ES-I3 (cell line): Measurements from ENCODE around the gene POLR2J3.
"Not testable (repeated sequence)": the region's sequence is repeated elsewhere in the genome, so short reads cannot be mapped to it uniquely, and the experiment has no call there.

Experiments used
- H3K36me3 ChIP-seq: 2 replicates; pipeline ENCODE4 v1.6.1; 2013; ENCODE audit warnings: mild to moderate bottlenecking, low read length, control low read depth, moderate library complexity; ENCODE audit not compliant: insufficient read depth
- H3K4me1 ChIP-seq: 2 replicates; pipeline ENCODE4 v1.6.1; 2013; ENCODE audit warnings: mild to moderate bottlenecking, control low read depth, low read length; ENCODE audit not compliant: insufficient read depth
- H3K9ac ChIP-seq: 2 replicates; pipeline ENCODE4 v1.6.1; 2013; ENCODE audit warnings: low read depth, mild to moderate bottlenecking, low read length, moderate library complexity
- H3K9me3 ChIP-seq: 2 replicates; pipeline ENCODE4 v1.6.1; 2013; ENCODE audit warnings: mild to moderate bottlenecking, low read length, moderate library complexity; ENCODE audit not compliant: control insufficient read depth, insufficient read depth

The POLR2J3 gene

DNA sequence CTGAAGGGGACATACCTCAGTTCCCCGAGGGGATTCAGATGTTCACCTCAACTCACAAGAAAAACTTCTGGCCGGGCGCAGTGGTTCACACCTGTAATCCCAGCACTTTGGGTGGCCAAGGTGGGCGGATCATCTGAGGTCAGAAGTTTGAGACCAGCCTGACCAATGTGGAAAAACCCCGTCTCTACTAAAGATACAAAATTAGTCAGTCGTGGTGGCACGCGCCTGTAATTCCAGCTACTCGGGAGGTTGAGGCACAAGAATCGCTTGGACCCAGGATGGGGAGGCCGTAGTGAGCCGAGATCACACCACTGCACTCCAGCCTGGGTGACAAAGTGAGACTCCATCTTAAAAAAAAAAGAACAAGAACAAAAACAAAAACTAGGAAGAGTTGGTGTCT, 27.1 kb downstream of the POLR2J3 start:
- not testable (repeated sequence) for H3K9me3 ChIP-seq, H3K36me3 ChIP-seq, H3K9ac ChIP-seq, H3K4me1 ChIP-seq

DNA sequence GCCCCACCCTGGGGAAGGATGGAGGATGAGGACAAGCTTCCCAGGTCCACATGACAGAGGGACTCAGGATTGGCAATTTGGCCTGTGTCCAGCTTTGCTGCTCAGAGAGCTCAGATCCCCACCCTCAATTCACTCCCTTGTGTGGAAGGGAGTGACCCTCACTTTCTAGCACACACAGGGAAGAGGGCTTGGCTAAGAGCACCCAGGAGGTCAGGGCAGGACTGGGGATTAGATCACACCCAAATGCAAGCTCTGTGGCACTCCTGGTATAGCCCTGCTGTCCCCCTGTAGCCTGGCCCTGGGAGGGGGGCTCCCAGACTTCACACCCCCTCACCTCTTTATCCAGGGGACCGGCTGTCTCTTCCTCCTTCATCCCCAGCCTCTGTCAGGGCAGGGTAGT, 28.0 kb downstream of the POLR2J3 start:
- H3K4me1 ChIP-seq, H3K36me3 ChIP-seq, H3K9ac ChIP-seq, H3K9me3 ChIP-seq: not testable (repeated sequence)

DNA sequence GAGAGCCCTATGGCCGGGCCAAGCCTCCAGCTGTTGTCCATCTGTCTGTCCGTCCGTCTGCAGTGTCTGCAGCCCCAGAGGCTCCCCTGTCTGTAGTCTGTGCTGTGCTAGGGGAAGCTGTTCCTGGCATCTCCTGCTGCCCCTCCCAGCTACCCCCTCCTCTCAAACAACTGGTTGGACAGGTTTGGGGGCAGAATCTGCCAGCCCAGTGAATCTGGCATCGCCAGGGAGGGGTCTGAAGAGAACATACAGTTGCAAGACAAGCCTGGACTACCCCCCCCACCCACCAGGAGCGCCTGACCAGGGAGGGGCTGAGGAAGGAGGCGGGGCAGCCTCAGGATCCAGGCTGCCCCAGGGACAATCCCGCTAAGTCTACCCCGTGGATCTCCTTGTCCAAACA, 28.8 kb downstream of the POLR2J3 start, which contains the start of gene UPK3BL2:
Gene UPK3BL2 (minus strand): TSS at position 101 of the 400 bp plus-strand sequence. CDS start 60 bp downstream, at position 41.
- H3K36me3 ChIP-seq, H3K9ac ChIP-seq, H3K9me3 ChIP-seq, H3K4me1 ChIP-seq: not testable (repeated sequence)

DNA sequence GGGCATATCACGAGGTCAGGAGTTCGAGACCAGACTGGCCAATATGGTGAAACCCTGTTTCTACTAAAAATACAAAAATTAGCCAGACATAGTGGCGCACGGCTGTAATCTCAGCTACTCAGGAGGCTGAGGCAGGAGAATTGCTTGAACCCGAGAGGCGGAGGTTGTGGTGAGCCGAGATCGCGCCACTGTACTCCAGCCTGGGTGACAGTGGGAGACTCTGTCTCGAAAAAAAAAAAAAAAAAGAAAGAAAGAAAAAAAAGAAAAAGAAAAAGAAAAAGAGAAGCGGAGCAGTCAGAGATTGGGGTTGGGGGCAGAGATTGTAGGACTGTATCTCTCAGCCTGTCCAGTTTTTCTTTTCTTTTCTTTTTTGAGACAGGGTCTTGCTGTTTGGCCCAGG, 29.6 kb downstream of the POLR2J3 start:
- H3K9me3 ChIP-seq, H3K4me1 ChIP-seq, H3K9ac ChIP-seq, H3K36me3 ChIP-seq: not testable (repeated sequence)

DNA sequence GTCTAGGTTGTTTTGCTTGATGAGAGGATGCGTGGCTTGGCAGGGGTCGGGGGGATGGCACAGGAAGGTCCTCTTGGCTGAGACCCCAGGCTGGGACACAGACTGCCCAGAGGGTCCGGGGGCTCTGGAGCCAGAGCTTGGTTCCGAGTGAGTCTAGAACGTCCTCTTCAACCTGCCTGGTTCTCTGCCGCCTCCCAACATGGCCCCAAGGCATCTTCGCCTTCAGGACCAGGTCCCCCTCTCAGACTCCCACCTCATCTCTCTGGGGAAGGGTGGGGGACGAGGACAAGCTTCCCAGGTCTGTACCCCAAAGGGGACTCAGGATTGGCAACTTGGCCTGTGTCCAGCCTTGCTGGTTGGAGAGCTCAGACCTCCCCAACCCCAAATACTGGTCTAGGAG, 30.3 kb downstream of the POLR2J3 start:
- not testable (repeated sequence) for H3K36me3 ChIP-seq, H3K9ac ChIP-seq, H3K4me1 ChIP-seq, H3K9me3 ChIP-seq

DNA sequence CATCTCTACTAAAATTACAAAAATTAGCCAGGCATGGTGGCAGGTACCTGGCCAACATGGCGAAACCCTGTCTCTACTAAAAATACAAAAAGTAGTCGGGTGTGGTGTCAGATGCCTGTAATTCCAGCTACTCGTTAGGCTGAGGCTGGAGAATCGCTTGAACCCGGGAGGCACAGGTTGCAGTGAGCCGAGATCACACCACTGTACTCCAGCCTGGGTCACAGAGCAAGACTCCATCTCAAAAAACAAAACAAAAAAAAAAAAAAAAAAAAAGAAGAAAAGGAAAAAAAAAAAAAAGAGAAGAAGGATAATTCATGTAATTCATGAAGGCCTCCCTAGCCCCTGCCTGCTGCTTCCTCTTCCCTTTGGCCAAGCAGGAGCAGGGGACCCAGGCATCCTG, 31.8 kb downstream of the POLR2J3 start:
- not testable (repeated sequence) for H3K4me1 ChIP-seq, H3K9me3 ChIP-seq, H3K36me3 ChIP-seq, H3K9ac ChIP-seq

DNA sequence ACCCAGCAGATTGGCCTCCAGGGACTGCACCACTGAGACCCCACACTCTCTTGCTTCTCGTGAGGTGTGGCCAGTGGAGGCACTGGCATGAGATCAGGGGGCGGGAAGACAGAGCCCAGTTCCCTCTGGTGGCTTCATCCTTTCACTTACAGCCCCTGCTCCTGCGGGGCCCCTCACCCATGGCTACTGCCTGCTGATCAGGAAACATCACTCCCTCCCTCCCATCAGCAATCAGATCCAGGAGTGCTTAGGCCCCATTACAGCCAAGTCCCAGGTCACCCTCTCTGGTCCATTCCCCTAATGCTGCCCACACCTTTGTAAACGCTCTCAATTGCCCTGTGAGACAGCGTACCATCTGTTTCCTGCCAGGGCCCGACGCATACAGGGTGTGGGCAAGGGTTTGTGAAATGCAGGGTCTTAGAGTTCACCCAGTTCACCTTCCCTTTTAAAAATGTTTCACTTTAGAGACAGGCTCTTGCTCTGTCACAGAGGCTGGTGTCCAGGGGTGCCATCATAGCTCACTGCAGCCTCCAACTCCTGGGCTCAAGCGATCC, 37.2 kb downstream of the POLR2J3 start:
- H3K36me3 ChIP-seq, H3K4me1 ChIP-seq, H3K9ac ChIP-seq, H3K9me3 ChIP-seq: not testable (repeated sequence)

DNA sequence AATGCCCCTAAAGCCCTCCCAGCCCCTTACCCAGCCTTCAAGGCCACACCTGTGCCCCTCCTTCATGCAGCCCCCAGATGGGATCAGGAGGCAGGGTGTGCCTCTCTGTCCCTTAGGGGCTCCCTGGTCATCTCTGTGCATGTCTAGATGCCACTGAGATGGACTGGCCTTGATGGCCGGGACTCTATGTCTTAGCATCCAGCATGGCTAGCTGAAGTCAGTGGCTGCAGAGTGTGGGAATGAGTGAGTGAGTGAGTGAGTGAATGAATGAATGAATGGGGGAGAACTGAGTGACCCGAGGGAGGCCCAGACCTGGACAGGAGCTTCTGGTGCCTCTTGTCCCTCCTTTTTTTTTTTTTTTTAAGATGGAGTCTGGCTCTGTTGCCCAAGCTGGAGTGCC, 40.3 kb downstream of the POLR2J3 start:
- H3K9ac ChIP-seq, H3K4me1 ChIP-seq, H3K9me3 ChIP-seq, H3K36me3 ChIP-seq: not testable (repeated sequence)

DNA sequence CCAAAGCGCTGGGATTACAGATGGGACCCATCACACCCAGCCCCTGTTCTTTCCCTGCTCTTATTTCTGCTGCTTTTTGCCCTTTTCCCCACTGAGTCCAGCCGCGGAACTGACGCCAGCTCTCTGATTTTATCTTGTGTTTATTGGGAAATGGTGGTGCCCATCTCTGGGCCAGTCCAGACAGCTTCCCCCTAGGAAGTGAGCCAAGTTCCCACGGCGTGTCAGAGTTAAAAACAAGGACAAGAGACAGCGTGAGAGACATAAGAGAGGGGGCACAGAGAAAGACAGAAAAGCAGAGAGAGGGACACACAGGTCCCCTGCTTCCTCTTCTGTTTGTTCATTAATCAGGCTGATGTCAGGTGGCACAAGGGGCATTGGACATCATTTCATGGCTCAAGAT, 40.8 kb downstream of the POLR2J3 start:
- H3K9ac ChIP-seq, H3K36me3 ChIP-seq, H3K9me3 ChIP-seq, H3K4me1 ChIP-seq: not testable (repeated sequence)

DNA sequence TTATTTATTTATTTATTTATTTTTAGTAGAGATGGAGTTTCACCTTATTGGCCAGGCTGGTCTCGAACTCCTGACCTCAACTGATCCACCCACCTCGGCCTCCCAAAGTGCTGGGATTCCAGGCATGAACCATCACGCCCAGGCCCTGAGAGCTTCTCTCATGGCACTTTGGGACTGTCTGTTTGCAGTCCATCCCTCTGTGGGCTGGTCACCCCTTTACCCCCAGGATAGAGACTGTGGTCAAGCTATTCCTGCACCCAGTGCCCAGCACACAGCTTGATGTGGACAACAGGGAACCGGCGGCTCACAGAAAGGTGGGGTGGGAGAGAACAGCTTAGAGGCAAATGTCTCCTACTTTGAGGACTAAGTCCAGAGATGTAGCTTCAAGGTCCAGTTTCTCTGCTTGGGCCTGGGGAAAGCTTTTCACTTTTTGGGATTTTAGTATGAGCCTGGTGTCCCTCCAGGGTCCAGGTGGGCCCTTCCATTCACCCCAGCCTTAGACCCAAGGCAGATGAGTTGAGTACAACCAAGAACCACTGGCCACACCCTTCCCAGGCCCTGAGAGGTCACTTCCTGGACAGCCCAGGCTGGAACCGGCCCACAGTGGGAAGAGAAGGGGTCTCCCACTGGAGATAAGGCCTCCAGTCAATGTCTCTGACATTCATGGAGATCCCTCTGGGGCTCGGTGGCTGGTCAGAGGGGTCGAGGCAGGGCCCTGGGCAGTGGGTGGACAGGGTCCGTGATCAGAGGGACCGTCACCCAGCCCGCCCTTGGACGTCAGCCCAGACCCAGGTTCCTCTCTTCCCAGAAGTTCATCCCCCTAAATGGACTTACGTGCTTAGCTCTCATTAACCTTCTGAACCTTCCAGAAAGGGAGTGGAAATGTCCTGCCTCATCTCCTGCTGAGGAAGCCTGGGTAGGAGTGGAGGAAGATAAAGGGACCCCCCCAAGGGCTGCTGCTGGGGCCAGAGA, 44.3 kb downstream of the POLR2J3 start:
- not testable (repeated sequence) for H3K36me3 ChIP-seq, H3K9me3 ChIP-seq, H3K9ac ChIP-seq, H3K4me1 ChIP-seq

DNA sequence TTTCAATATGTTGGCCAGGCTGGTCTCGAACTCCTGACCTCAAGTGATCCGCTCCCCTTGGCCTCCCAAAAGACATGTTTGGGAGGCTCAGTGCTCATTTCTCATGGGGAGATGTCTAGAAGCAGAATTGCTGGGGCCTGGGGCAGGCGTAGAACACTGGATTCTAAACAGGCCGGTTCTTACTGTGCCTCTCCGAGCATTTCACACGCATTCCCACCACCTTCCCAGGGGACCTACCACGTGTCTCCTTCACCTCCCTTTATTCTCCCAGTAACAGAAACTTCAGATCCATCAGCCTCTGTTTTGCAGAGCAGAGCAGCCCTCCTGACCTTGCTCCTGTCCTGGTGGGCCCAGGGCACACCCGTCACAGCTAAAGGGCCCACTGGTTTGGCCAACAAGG, 45.2 kb downstream of the POLR2J3 start:
- not testable (repeated sequence) for H3K9me3 ChIP-seq, H3K4me1 ChIP-seq, H3K36me3 ChIP-seq, H3K9ac ChIP-seq

DNA sequence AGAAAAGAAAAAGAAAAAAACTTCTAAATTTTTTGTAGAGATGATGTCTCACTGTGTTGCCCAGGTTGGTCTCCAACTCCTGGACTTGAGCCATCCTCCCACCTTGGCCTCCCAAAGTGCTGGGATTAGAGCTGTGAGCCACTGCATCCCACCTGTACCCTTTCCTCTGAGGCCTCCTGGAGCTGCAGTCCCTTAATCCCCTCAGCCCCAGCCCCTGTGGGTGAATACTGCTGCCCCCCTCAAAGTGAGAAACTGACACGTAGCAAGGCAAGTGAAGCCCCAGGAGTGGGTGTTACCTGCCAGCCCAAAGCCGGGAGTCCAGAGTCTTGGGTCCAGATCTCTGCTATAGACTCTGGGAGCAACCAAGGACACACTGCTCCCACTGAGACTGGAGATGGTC, 47.6 kb downstream of the POLR2J3 start:
- not testable (repeated sequence) for H3K9ac ChIP-seq

DNA sequence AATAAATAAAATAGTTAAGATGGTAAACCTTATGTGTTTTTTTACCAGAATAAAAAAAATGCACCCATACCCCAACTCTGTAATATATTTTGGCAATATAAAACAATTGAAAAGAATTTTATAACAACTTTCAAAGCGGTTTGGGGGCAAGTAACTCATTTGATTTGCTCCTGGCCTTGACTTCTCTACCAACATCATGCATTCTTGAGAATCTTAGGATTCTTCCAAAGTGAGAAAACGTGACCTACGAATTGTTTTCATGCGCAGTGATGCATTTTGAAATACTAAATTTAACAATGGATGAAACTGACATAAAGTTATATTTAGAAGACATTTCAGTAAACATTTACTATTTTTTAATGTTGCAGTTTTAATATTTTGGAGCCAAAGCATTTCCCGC, 51.6 kb downstream of the POLR2J3 start:
- not testable (repeated sequence) for H3K9ac ChIP-seq, H3K36me3 ChIP-seq, H3K4me1 ChIP-seq, H3K9me3 ChIP-seq

More for the DNA sequence above, 47.6 kb downstream of the POLR2J3 start:
- not testable (repeated sequence) for H3K9me3 ChIP-seq, H3K4me1 ChIP-seq, H3K36me3 ChIP-seq

DNA sequence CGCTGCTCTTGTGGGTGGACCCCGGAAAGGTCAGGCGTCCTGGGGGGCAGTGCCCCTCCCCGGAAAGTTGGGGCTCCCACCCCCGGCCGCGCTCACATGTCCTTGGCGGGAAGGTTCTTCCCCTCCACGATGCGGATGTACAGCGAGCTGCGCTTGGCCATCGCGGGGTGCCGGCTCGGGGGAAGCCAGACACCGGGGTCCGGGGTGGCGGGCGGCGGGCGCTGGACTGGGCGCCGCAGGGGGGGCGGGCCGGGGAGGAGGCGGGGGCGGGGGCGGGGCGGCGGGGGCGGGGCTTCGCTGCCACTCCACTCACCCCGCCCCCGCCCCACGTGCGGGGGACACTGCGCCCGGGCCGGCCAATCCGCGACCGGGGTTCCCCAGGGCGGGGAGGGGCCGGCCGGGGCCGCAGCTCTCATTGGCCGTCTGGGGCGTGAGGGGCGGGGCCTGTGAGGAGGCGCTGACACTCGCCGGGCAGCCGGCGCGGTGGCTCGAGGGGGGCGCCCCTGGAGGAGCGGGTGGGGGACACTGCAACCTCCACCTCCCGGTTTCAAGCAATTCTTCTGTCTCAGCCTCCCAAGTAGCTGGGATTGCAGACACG, 54.7 kb downstream of the POLR2J3 start, which contains the start of gene RASA4B:
Gene RASA4B (minus strand): TSS at position 228 of the 598 bp plus-strand sequence. CDS start 67 bp downstream, at position 161.
- not testable (repeated sequence) for H3K36me3 ChIP-seq, H3K9ac ChIP-seq, H3K4me1 ChIP-seq, H3K9me3 ChIP-seq
